Measurements from ENCODE around the gene ATXN1. TPM values are rescaled to one million over a fixed set of nuclear protein-coding genes. Genes with fewer than 3 reads are reported as not detected.

Gene ATXN1
- total and polyA plus RNA-seq, 2 of the 13 experiments (the other 11 are each of a cell fraction or from before 2014, with no cell fraction given): 20.7 to 39.5 TPM

DNA sequence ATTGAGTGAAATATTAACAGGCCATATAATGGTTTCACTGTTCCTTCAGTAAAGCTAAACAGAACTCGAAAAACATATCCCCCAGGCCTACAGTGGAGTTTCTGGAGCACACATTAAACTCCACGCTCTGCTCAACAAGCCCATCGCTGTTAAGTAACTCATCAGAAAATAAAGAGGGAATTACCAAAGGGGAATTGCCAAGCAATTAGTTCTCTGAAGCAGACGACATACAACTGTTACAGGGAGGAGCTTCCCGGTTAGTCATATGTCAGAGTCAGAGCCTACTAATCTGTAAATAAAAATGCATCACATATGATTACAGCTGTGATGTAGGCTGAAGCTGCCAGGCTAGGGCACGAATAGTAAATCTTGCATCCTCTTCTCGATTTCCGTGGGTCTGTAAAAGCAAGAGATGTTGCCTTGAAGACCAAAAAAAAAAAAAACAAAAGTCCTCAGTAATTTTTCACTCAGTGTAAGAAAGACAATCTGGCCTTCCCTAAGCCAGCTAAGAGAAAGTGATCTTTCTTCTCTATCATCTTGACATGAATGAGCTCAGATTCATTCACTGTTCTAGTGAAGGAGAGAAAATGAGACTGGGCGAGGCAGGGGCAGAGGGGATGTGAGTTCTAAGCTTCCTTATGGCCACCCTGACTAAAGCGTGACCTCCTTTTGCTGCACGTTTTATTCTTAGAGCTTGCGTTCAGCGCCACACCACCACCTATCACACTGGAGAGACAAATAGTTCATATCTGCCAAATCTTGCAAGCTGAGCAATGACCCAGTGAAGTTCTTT is 13.8 kb downstream of the ATXN1 start (continued):
- TF ChIP-seq HMG20B (CRISPR knock-in tag; conservative IDR thresholded peaks at IDR 0.05): no peak
- TF ChIP-seq, protein P1, sequence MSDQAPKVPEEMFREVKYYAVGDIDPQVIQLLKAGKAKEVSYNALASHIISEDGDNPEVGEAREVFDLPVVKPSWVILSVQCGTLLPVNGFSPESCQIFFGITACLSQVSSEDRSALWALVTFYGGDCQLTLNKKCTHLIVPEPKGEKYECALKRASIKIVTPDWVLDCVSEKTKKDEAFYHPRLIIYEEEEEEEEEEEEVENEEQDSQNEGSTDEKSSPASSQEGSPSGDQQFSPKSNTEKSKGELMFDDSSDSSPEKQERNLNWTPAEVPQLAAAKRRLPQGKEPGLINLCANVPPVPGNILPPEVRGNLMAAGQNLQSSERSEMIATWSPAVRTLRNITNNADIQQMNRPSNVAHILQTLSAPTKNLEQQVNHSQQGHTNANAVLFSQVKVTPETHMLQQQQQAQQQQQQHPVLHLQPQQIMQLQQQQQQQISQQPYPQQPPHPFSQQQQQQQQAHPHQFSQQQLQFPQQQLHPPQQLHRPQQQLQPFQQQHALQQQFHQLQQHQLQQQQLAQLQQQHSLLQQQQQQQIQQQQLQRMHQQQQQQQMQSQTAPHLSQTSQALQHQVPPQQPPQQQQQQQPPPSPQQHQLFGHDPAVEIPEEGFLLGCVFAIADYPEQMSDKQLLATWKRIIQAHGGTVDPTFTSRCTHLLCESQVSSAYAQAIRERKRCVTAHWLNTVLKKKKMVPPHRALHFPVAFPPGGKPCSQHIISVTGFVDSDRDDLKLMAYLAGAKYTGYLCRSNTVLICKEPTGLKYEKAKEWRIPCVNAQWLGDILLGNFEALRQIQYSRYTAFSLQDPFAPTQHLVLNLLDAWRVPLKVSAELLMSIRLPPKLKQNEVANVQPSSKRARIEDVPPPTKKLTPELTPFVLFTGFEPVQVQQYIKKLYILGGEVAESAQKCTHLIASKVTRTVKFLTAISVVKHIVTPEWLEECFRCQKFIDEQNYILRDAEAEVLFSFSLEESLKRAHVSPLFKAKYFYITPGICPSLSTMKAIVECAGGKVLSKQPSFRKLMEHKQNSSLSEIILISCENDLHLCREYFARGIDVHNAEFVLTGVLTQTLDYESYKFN (CRISPR knock-in tag; conservative IDR thresholded peaks at IDR 0.05): peak; percentile 46; the same call in 1 of the 2 replicates
- TF ChIP-seq, protein P2, sequence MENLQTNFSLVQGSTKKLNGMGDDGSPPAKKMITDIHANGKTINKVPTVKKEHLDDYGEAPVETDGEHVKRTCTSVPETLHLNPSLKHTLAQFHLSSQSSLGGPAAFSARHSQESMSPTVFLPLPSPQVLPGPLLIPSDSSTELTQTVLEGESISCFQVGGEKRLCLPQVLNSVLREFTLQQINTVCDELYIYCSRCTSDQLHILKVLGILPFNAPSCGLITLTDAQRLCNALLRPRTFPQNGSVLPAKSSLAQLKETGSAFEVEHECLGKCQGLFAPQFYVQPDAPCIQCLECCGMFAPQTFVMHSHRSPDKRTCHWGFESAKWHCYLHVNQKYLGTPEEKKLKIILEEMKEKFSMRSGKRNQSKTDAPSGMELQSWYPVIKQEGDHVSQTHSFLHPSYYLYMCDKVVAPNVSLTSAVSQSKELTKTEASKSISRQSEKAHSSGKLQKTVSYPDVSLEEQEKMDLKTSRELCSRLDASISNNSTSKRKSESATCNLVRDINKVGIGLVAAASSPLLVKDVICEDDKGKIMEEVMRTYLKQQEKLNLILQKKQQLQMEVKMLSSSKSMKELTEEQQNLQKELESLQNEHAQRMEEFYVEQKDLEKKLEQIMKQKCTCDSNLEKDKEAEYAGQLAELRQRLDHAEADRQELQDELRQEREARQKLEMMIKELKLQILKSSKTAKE (CRISPR knock-in tag; IDR thresholded peaks at IDR 0.05; ENCODE audit: borderline replicate concordance): no peak
- TF ChIP-seq, protein P3, sequence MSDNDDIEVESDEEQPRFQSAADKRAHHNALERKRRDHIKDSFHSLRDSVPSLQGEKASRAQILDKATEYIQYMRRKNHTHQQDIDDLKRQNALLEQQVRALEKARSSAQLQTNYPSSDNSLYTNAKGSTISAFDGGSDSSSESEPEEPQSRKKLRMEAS (IDR thresholded peaks at IDR 0.05): 0 out of 2 replicates have a peak, but pooled peaks have one; percentile 16
- peak; percentile 65; the same call in 1 of the 2 replicates for TF ChIP-seq TBX2 (CRISPR knock-in tag; IDR thresholded peaks at IDR 0.05; ENCODE audit: borderline replicate concordance)
- TF ChIP-seq, protein P4, sequence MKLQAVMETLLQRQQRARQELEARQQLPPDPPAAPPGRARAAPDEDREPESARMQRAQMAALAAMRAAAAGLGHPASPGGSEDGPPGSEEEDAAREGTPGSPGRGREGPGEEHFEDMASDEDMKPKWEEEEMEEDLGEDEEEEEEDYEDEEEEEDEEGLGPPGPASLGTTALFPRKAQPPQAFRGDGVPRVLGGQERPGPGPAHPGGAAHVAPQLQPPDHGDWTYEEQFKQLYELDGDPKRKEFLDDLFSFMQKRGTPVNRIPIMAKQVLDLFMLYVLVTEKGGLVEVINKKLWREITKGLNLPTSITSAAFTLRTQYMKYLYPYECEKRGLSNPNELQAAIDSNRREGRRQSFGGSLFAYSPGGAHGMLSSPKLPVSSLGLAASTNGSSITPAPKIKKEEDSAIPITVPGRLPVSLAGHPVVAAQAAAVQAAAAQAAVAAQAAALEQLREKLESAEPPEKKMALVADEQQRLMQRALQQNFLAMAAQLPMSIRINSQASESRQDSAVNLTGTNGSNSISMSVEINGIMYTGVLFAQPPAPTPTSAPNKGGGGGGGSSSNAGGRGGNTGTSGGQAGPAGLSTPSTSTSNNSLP (IDR thresholded peaks at IDR 0.05; ENCODE audit: low read depth, low read length): peak; percentile 51; the same call in 1 of the 2 replicates
- TF ChIP-seq, protein P5, sequence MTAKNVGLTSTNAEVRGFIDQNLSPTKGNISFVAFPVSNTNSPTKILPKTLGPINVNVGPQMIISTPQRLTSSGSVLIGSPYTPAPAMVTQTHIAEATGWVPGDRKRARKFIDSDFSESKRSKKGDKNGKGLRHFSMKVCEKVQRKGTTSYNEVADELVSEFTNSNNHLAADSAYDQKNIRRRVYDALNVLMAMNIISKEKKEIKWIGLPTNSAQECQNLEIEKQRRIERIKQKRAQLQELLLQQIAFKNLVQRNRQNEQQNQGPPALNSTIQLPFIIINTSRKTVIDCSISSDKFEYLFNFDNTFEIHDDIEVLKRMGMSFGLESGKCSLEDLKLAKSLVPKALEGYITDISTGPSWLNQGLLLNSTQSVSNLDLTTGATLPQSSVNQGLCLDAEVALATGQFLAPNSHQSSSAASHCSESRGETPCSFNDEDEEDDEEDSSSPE (CRISPR knock-in tag; IDR thresholded peaks at IDR 0.05): no peak
- TF ChIP-seq SMAD1 (CRISPR knock-in tag; IDR thresholded peaks at IDR 0.05; ENCODE audit: borderline replicate concordance, low read depth): no peak
- TF ChIP-seq SAP130 (CRISPR knock-in tag; IDR thresholded peaks at IDR 0.05; ENCODE audit: low read depth): peak; percentile 48
- no peak for TF ChIP-seq NKX3-1 (CRISPR knock-in tag; IDR thresholded peaks at IDR 0.05)
- peak; percentile 59; the same call in 1 of the 2 replicates for TF ChIP-seq HMG20A (CRISPR knock-in tag; IDR thresholded peaks at IDR 0.05; ENCODE audit: borderline replicate concordance)
